ENCODE measurements around the gene THAP9.
A peak's percentile ranks its signal among the peaks of the same experiment; 100 is the strongest.
"Not testable (repeated sequence)": the region's sequence is repeated elsewhere in the genome, so short reads cannot be mapped to it uniquely, and the experiment has no call there.

The THAP9 gene, protein sequence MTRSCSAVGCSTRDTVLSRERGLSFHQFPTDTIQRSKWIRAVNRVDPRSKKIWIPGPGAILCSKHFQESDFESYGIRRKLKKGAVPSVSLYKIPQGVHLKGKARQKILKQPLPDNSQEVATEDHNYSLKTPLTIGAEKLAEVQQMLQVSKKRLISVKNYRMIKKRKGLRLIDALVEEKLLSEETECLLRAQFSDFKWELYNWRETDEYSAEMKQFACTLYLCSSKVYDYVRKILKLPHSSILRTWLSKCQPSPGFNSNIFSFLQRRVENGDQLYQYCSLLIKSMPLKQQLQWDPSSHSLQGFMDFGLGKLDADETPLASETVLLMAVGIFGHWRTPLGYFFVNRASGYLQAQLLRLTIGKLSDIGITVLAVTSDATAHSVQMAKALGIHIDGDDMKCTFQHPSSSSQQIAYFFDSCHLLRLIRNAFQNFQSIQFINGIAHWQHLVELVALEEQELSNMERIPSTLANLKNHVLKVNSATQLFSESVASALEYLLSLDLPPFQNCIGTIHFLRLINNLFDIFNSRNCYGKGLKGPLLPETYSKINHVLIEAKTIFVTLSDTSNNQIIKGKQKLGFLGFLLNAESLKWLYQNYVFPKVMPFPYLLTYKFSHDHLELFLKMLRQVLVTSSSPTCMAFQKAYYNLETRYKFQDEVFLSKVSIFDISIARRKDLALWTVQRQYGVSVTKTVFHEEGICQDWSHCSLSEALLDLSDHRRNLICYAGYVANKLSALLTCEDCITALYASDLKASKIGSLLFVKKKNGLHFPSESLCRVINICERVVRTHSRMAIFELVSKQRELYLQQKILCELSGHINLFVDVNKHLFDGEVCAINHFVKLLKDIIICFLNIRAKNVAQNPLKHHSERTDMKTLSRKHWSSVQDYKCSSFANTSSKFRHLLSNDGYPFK

DNA sequence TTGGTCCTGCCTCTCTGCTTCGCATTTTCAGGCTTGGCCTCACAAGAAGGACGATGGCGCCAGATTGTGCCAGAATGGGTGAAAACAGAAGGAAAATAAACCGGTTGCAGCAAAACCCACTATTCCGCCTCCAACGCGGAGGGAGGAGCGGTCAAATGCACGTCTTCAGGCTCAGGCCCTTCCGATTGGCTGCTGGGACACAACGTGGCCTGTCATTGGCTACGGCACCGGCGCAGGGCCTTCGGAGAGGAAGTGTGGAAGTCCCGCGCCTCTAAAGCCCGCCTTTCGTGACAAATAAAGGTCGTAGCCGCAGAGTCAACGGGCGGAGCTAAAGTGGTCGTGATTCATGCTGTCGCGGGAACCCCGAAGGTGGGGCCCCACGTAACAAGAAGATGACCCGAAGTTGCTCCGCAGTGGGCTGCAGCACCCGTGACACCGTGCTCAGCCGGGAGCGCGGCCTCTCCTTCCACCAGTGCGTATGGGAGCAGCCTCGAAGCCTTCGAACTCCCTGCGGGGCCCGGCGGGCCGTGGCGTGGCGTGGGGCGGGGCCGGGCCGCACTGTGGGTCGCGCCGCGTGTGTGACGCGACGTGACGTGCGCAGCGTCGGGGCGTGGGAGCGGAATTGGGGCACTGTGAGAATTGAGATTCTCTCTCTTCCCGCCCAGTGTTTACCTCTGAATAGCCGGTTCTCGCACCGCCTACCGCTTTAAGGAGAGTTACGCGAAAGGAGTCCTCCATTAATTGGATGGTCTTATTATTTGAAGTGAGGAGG lies at the start of gene THAP9:
Gene THAP9 (plus strand): TSS at position 325 of the 772 bp plus-strand sequence. CDS start 68 bp downstream, at position 393.
- peak; percentile 99 for DNase-seq (ENCODE audit: low read depth in 2 of 2)

DNA sequence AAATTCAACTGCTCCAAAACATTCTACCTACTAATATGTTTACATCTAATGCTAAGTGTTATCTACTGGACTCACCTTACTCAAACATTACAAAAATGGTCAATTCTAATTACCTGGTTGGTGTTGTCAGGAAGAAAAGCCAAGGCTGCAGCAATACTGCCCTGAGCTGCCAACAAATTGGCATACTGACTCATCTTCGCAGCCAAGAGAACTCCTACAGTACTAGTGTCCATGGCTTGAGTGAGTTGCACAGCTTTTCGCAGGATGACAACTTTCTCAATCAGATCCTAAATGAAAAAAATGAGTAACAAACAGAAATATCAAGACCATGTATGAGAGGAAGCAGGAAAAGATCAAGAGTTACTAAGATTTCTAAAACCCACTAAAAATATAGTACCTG lies 49.2 kb upstream of the THAP9 start:
- DNase-seq (ENCODE audit: low read depth in 2 of 2) = no peak

DNA sequence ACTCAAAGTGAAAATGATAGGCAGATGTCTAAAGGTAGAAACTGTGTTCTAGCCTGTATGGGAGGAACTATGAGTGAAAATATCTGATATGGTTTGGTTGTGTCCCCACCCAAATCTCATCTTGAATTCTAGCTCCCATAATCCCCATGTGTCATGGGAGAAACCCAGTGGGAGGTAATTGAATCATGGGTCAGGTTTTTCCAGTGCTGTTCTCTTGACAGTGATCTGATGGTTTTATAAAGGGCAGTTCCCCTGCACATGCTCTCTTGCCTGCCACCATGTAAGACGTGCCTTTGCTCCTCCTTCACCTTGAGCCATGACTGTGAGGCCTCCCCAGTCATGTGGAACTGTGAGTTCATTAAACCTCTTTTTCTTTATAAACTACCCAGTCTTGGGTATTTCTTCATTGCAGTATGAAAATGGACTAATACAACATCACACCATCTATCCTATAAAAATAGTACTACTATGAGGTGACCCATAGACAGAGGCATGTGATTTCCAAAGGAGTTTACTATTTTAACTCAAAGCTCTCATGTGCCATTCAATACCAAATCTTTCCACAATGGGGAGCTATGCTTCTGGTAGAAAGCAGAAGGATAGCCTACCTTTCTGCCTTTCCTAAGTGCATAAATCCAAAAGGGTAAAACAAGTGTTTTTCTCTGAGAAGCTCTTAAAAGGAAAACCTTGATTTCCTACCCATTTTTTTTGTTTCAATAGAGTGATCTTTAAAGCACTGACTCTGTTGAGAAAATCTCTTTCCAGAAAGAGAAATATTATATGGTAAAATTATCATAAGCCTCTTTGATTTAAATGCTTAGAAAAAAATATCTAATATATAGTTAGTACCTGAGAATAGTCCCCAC lies 48.4 kb upstream of the THAP9 start:
- no peak for DNase-seq (ENCODE audit: low read depth in 2 of 2)

DNA sequence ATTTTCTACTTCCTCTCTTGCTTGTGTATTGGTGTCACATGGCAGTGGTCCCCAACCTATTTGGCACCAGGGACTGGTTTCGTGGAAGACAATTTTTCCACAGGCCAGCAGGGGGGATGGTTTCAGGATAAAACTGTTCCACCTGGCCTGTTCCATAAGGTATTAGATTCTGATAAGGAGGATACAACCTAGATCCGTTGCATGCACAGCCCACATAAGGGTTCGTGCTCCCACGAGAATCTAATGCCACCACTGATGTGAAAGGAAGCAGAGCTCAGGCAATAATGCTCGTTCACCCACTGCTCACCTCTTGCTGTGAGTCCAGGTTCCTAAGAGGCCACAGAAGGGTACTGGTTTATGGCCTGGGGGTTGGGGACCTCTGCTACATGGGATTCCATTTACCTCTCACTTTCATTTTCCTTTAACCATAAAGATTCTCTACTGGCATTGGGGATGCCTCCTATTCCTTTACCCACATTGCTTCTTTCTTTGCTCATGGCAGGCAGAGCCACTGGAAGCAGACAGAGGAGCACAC lies 47.7 kb upstream of the THAP9 start:
- no peak for DNase-seq (ENCODE audit: low read depth in 2 of 2)

DNA sequence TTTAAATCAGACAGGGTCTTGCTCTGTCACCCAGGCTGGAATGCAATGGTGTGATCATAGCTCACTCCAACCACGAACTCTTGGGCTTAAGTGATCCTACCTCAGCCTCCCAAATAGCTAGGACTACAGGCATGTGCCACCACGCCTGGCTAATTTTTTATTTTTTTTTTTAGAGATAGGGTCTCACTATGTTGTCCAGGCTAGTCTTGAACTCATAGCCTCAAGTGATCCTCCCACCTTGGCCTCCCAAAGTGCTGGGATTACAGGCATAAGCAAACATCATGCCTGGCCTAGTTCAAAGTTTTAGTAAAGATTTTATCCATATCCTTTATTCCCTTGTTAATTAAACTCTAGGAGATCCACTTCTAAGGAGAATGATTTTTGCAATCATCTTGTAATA lies 40.0 kb upstream of the THAP9 start:
- not testable (repeated sequence) for DNase-seq (ENCODE audit: low read depth in 2 of 2)

DNA sequence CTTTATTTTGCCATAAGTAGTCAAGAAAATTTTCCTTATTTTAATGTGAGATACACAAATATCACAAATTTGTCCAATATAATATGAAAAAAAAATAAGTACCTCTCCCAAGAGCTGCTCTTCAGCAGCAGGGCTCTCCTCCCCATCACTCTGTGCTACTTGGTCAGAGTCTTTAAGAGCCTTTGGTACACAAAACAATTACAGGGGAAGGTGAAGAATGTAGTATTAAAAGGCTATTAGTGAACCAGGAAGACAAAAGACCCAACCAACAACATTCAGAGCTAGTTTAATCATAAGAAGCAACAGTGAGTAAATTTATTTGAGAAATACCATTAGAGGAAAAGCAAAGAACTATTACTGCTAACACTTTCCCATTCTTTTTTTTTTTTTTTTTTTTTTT lies 39.0 kb upstream of the THAP9 start:
- DNase-seq (ENCODE audit: low read depth in 2 of 2) = no peak

DNA sequence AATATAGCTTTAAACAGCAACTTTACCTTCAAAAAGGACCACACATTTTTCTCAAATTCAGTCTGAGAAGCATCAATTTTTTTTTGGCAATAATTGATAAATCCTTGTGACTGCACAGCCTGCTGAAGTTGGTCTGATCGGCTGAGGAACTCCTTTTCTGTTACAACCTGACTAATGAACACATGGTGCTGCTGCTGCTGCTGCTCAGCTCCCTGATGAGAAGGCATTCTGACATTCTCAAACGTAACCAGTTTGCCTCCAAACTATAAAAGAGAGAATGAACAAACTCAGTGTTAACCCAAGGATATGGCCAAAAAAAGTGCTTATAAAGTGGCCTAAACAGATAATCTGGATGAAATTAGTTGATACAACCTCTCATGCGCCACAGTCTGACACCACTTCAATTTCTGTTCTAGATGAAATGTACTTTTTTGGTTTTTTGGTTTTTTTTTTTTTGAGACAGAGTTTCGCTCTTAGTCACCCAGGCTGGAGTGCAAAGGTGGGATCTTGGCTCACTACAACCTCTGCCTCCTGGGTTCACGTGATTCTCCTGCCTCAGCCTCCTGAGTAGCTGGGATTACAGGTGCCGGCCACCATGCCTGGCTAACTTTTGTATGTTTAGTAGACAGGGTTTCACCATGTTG lies 36.1 kb upstream of the THAP9 start:
- DNase-seq (ENCODE audit: low read depth in 2 of 2) = no peak

DNA sequence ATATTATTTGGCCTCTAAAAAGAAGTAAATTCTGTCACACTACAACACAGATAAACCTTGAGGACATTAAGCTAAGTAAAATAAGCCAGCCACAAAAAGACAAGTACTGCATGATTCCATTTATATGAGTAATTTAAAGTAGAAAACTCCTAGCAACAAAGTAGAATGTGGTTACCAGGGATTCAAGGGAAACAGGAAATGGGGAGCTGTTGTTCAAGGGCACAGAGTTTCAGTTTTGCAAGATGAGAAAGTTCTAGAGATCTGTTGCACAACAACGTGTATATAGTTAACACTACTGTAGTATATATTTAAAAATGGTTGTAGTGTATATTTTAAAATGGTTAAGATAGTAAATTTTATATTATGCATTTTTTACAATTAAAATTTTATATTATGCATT lies 34.9 kb upstream of the THAP9 start:
- DNase-seq (ENCODE audit: low read depth in 2 of 2) = peak; percentile 61 to 65

DNA sequence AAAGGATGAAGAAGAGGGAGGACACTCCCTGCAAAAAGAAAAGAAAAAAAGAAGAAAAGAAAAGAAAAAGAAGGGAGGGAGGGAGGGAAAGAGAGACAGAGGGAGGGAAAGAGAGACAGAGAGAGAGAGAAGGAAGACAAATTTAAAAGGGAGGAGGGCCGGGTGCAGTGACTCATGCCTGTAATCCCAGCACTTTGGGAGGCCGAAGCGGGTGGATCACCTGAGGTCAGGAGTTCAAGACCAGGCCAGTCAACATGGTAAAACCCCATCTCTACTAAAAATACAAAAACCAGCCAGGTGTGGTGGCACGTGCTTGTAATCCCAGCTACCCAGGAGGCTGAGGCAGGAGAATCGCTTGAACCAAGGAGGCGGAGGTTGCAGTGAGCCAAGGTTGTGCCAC lies 34.5 kb upstream of the THAP9 start:
- DNase-seq (ENCODE audit: low read depth in 2 of 2) = not testable (repeated sequence)

DNA sequence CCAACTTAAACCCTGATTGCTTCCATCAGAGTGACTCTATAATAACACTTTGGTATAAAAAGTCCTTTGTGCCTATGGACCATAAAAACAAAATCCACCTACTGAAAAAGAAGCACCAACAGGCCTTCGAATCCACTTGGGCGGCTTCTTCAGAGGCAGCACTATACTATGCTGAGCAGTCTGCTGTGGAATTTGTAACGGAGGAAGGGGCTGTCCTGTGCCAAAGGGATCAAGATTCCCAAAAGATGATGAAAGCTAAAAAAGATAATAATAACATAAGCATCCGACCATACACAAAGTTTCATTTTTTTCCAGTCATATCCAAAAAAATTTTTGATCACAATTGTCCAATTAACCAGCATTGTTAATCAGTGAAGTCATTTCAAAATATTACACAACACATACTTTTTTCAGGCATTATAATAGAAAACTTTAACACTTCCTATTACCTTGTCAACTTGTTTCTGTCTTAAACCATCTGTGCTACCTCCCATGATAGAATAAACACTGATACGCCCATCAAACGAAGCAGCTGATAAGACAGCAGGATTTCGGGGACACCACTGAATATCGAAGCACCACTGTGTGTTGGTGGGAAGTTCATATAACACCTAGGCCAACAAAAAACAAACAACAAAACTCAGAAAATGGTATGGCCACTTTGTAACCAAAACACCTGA lies 33.7 kb upstream of the THAP9 start:
- no peak for DNase-seq (ENCODE audit: low read depth in 2 of 2)

DNA sequence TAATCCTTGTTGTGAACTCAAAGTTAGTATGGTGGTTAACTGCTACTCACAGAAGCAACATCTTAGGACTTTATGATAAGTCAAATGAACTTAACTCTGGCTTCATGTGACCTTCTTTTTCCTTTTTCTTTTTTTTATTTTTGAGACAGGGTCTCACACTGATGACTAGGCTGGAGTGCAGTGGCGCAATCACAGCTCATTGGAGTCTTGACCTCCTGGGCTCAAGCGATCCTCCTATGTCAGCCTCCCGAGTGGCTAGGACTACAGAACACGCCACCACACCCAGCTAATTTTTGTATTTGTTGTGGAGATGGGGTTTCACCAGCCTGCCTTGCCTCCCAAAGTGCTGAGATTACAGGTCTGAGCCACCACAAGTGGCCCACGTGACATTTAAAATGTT lies 32.0 kb upstream of the THAP9 start:
- DNase-seq (ENCODE audit: low read depth in 2 of 2) = no peak

DNA sequence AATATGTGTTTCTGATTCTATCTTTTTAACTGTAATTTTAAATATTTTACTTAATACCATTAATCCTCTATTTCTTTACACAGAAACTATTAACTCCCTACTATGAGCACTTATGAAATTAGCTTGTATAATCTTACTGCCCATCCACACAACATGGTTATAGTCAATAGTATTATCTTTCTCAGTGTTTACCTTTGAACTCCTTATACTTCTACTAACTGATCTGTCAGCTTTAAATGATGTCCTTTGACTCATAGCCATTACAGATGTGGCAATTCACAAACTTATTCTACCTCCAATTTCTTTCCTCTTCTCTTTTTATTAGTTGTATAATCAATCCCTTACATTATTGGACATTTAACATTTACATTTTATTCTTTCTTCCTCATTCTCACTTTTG lies 15.1 kb upstream of the THAP9 start:
- DNase-seq (ENCODE audit: low read depth in 2 of 2) = no peak

DNA sequence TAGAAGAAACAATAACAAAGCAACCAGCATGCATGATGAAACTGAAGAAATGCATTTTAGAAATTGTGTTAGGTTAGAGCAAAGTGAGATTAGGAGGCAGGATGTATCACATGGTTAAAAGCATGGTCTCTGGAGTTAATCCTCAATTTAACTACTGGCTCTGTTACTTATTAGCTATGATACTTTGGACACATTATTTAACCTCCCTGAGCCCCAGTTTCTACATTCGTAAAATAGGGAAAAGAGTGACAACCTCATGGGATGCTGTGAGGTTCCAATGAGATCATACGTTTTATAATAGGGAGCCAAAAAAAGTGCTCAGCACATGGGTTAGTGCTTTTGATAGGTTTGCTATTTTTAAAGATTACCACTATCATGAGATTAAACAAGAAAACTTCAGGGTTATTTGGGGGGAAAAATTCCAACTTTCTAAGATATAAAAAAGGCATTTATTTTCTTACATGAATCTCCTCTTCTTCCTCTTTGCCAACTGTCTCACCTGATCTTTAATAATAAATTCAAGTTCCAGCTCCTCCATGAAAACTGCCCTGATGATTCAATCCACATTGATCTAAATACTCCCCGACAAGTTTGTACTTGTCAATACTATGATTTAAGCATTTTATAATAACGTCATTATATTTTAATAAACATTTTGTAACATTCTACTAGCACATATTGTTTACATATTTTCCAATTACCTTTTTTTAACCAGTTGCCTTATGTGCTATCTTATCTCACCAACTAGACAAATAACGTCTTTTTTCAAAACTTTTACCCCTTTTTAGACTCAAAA lies 14.2 kb upstream of the THAP9 start:
- no peak for DNase-seq (ENCODE audit: low read depth in 2 of 2)

DNA sequence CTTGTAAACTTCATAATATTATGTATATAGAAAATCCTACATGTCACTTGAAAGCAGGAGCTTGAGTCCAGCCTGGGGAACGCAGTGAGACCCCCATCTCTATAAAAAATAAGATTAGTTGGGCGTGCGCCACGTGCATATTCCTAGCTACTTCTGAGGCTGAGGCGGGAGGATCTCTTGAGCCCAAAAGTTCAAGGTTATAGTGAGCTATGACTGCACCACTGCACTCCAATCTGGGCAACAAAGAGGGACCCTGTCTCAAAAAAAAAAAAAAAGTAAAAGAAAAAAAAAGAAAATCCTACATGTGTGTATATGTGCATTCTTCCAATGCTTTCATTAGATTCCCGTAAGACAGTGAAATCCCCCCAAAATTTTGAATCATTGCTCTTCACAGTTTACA lies 11.2 kb upstream of the THAP9 start:
- no peak for DNase-seq (ENCODE audit: low read depth in 2 of 2)

DNA sequence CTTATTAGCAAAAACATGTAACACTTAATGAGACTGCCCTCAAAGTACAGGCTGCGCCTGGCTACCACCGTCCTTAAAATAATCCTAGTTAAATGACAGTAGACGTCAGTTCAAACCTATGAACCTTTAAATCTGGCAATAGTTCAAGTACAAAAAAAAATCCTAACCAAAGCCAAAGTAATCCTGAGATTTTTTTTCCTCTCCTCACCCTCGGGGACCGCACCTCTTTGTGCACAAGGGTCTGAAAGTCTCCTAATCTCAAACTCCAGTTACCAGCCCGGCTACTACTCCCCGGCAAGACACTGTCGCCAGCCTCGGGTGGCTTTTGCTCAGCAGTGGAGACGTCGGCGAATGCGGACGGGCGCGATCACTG lies 10.0 kb upstream of the THAP9 start:
- no peak for DNase-seq (ENCODE audit: low read depth in 2 of 2)

DNA sequence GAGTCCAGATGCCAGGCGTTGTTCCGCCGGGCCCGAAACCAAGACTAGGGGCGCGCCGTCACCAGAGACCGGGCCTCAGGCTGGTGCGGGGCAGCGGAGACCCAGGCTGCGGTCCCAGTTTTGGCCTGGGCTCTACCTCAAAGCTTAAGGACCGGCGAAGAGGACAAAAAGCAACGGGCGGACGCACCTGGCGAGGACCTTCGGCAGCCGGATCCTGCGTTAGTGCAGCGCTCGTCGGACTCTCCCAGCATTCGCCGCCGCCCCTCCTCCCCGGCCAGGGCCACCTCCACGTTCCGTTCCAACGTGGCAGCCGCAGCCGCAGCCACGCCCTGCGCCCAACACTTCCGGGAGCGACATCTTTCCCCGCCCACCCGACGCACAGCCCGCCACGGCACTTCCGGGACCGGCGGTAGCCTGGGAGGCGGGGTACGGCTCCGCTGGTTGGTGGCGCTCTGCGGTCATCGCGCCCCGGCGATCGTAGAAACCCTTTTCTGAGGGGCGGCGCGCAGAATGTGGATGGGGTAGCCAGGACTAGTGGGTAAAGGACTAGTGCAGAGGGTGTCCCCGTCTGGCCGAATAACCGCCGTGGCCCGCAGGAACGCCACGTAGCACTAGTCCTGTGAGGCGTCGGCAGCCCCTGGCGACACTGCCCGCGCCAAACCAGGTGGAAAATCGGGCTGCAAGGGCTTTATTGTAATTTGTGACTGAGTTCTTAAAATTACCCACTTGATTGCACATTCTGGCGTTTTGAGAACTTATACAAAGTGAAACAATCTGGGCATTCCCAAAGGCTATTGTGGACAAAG lies 9.4 kb upstream of the THAP9 start, which contains the start of gene SEC31A:
Gene SEC31A (minus strand): TSS at position 253 of the 806 bp plus-strand sequence. CDS start 9,217 bp downstream, outside the sequence.
- DNase-seq (ENCODE audit: low read depth in 2 of 2) = peak; percentile 92 to 93

DNA sequence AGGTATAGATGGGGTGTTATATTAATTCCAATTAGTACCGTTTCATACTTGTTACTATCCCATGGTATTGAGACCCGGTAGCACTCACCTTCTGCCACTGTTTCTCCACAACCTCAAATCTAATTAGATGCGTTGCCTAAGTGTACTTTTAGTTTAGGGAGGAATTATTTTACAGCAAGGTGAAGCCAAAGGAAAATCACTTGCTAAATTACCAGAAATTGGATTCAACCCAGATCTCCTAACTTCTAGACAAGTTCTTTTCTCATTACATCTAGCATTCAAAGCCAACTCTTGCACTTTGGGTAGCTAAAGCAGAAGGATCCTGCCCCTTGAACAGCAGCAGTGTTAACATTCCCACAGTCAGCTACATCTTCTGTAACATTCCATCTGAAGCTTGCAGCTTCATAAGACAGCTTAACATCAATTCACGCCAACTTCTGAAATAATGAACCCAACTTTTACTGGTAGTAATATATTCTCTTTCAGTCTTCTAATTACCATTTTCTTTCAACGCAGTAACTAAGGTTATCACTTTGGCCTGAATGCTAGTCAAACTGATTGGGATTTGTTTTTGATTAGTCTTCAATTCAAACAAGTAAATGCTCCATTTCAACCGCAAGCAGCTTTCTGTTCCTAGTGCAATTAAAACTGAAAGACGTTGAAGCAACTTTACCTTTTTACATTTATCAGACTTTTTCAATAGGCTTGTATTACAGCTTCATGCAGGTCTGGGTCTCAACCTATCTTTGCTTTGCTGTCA lies 8.6 kb upstream of the THAP9 start:
- no peak for DNase-seq (ENCODE audit: low read depth in 2 of 2)

Measured in fibroblast of skin of left quadriceps (primary cell).